HEK293 (cell line): Measurements from ENCODE around the gene MICAL3.

Experiments
- CTCF ChIA-PET: fragments of 350-600 bp; formaldehyde crosslinking; extraction: SDS; loops from one replicate; lab custom pipeline; 2021; ENCODE audit warnings: antibody characterized with exemption; lab: Yijun Ruan, JAX
- POLR2A ChIA-PET: fragments of 300-600 bp; formaldehyde crosslinking; extraction: SDS; loops from one replicate; lab custom pipeline; 2020; ENCODE audit warnings: antibody characterized with exemption, inconsistent platforms; lab: Yijun Ruan, JAX
- H3K27ac ChIP-seq: fragments of 200-500 bp; sonication (Bioruptor generic); 2 replicates; pipeline ENCODE4 v1.5.1; 2014; ENCODE audit warnings: low read depth, low read length, control low read depth, inconsistent platforms; ENCODE audit errors: extremely low read depth
- H3K36me3 ChIP-seq, 2 experiments: fragments of 200-500 bp in 1 of 2; sonication (Bioruptor generic) in 1 of 2; 1 replicate in 1 of 2; 2 replicates in 1 of 2; pipeline ENCODE4 v1.5.1; 2014 to 2017; ENCODE audit warnings: inconsistent platforms in 2 of 2, low read length in 2 of 2; ENCODE audit not compliant: control insufficient read depth in 2 of 2, insufficient read depth in 1 of 2
- H3K4me1 ChIP-seq: fragments of 200-500 bp; sonication (Bioruptor generic); 2 replicates; pipeline ENCODE4 v1.5.1; 2014; ENCODE audit warnings: mild to moderate bottlenecking, low read length, inconsistent platforms; ENCODE audit not compliant: control insufficient read depth, insufficient read depth
- H3K4me3 ChIP-seq: 2 replicates; pipeline ENCODE4 v1.5.1; 2011; ENCODE audit warnings: low read depth, mild to moderate bottlenecking, control low read depth, low read length, moderate library complexity
- H3K9me3 ChIP-seq: fragments of 200-500 bp; sonication (Bioruptor generic); 2 replicates; pipeline ENCODE4 v1.5.1; 2014; ENCODE audit warnings: low read depth, low read length, inconsistent platforms; ENCODE audit not compliant: control insufficient read depth, insufficient read depth
- CTCF ChIP-seq: fragments of 450-650 bp; formaldehyde crosslinking; IDR thresholded peaks from 2 replicates; pipeline ENCODE4 v1.5.1; 2016; ENCODE audit warnings: missing biosample characterization, missing genetic modification characterization
- GLI4 ChIP-seq: fragments of 450-650 bp; formaldehyde crosslinking; IDR thresholded peaks from 2 replicates; pipeline ENCODE4 v1.5.1; 2016; ENCODE audit warnings: missing biosample characterization, missing genetic modification characterization
- PRDM4 ChIP-seq: fragments of 450-650 bp; formaldehyde crosslinking; IDR thresholded peaks from 2 replicates; pipeline ENCODE4 v1.5.1; 2017; ENCODE audit warnings: missing biosample characterization, missing genetic modification characterization
- TCF7L2 ChIP-seq: IDR thresholded peaks from 2 replicates; pipeline ENCODE4 v1.6.1; 2011; ENCODE audit warnings: low read depth, mild to moderate bottlenecking, inconsistent platforms, low read length, moderate library complexity, borderline replicate concordance
- WT1 ChIP-seq: fragments of 450-650 bp; formaldehyde crosslinking; IDR thresholded peaks from 2 replicates; pipeline ENCODE4 v1.5.1; 2016; ENCODE audit warnings: missing biosample characterization, missing genetic modification characterization
- ZBTB21 ChIP-seq: fragments of 450-650 bp; formaldehyde crosslinking; IDR thresholded peaks from 2 replicates; pipeline ENCODE4 v1.5.1; 2017; ENCODE audit warnings: missing biosample characterization, missing genetic modification characterization
- ZBTB6 ChIP-seq: fragments of 450-650 bp; formaldehyde crosslinking; IDR thresholded peaks from 2 replicates; pipeline ENCODE4 v1.5.1; 2017; ENCODE audit warnings: missing biosample characterization, missing genetic modification characterization
- ZFHX2 ChIP-seq: fragments of 450-650 bp; formaldehyde crosslinking; conservative IDR thresholded peaks from 2 replicates; pipeline ENCODE4 v1.5.1; 2016; ENCODE audit warnings: missing biosample characterization, missing genetic modification characterization
- ZIC2 ChIP-seq: fragments of 450-650 bp; formaldehyde crosslinking; IDR thresholded peaks from 2 replicates; pipeline ENCODE4 v1.5.1; 2016; ENCODE audit warnings: missing biosample characterization, missing genetic modification characterization
- ZNF157 ChIP-seq: fragments of 450-650 bp; formaldehyde crosslinking; IDR thresholded peaks from 2 replicates; pipeline ENCODE4 v1.5.1; 2016; ENCODE audit warnings: missing biosample characterization, missing genetic modification characterization
- ZNF184 ChIP-seq: fragments of 450-650 bp; IDR thresholded peaks from 2 replicates; pipeline ENCODE4 v1.5.1; 2018; ENCODE audit warnings: missing biosample characterization, mild to moderate bottlenecking, missing genetic modification characterization
- ZNF23 ChIP-seq: fragments of 450-650 bp; formaldehyde crosslinking; IDR thresholded peaks from 2 replicates; pipeline ENCODE4 v1.5.1; 2016; ENCODE audit warnings: missing biosample characterization, missing genetic modification characterization, borderline replicate concordance
- ZNF280D ChIP-seq: fragments of 450-650 bp; formaldehyde crosslinking; IDR thresholded peaks from 2 replicates; pipeline ENCODE4 v1.5.1; 2016; ENCODE audit warnings: missing biosample characterization, missing genetic modification characterization
- ZNF292 ChIP-seq: fragments of 450-650 bp; formaldehyde crosslinking; IDR thresholded peaks from 2 replicates; pipeline ENCODE4 v1.5.1; 2016; ENCODE audit warnings: low read depth, missing biosample characterization, missing genetic modification characterization, borderline replicate concordance
- ZNF366 ChIP-seq: fragments of 450-650 bp; formaldehyde crosslinking; conservative IDR thresholded peaks from 2 replicates; pipeline ENCODE4 v1.5.1; 2016; ENCODE audit warnings: missing biosample characterization, missing genetic modification characterization
- ZNF518A ChIP-seq: fragments of 450-650 bp; formaldehyde crosslinking; conservative IDR thresholded peaks from 2 replicates; pipeline ENCODE4 v1.5.1; 2016; ENCODE audit warnings: low read depth, missing biosample characterization, missing genetic modification characterization
- ZNF558 ChIP-seq: fragments of 450-650 bp; formaldehyde crosslinking; IDR thresholded peaks from 2 replicates; pipeline ENCODE4 v1.5.1; 2016; ENCODE audit warnings: missing biosample characterization, missing genetic modification characterization
- ZNF623 ChIP-seq: fragments of 450-650 bp; formaldehyde crosslinking; IDR thresholded peaks from 2 replicates; pipeline ENCODE4 v1.5.1; 2016; ENCODE audit warnings: missing biosample characterization, missing genetic modification characterization
- ZNF654 ChIP-seq: fragments of 450-650 bp; formaldehyde crosslinking; IDR thresholded peaks from 2 replicates; pipeline ENCODE4 v1.5.1; 2016; ENCODE audit warnings: low read depth, missing biosample characterization, missing genetic modification characterization
- ZNF701 ChIP-seq: fragments of 450-650 bp; formaldehyde crosslinking; IDR thresholded peaks from 2 replicates; pipeline ENCODE4 v1.5.1; 2016; ENCODE audit warnings: missing biosample characterization, missing genetic modification characterization
- ZNF747 ChIP-seq: fragments of 450-650 bp; formaldehyde crosslinking; IDR thresholded peaks from 2 replicates; pipeline ENCODE4 v1.5.1; 2016; ENCODE audit warnings: missing biosample characterization, missing genetic modification characterization
- ZNF76 ChIP-seq: fragments of 450-650 bp; formaldehyde crosslinking; IDR thresholded peaks from 2 replicates; pipeline ENCODE4; 2016; ENCODE audit warnings: low read depth, missing biosample characterization, missing genetic modification characterization, borderline replicate concordance

The MICAL3 gene

GRCh38 chr22:17817079-17817478, 207.3 kb downstream of the MICAL3 start:
- H3K4me1 ChIP-seq: no peaks in the 10 kb centered on the region
- no peak overlapping the region for H3K4me3 ChIP-seq
- ChIA-PET CTCF (interaction anchor here (0.6 to 2.2 kb wide), 2 partner anchors 206 to 259 kb away, joined by 3 to 6 read pairs; no protein-coding TSS in a partner anchor), POLR2A (no interaction called here)
- peaks cover 5 to 69% of the 10 kb centered on the region in 2 experiments; a peak in 2 of 3 replicates for H3K36me3 ChIP-seq
- TF ChIP-seq ZNF23 (no peak), TCF7L2 (no peak), WT1 (tag by site-specific recombination) (no peak), ZNF518A (tag by site-specific recombination) (no peak), ZNF157 (tag by site-specific recombination) (no peak), PRDM4 (tag by site-specific recombination) (no peak), CTCF (no peak), ZFHX2 (no peak), ZNF623 (tag by site-specific recombination) (no peak), ZNF76 (tag by site-specific recombination) (no peak), ZNF292 (no peak), ZNF558 (tag by site-specific recombination) (no peak)
- H3K9me3 ChIP-seq: no peaks in the 10 kb centered on the region
- no peak overlapping the region for H3K27ac ChIP-seq

- CTCF ChIA-PET: interaction anchor here (0.6 to 2.2 kb wide), 3 partner anchors 75 to 260 kb away, joined by 3 to 6 read pairs (median 3); no protein-coding TSS in a partner anchor
- TF ChIP-seq ZBTB6 (no peak), ZNF654 (no peak), ZNF184 (tag by site-specific recombination) (no peak), ZIC2 (tag by site-specific recombination) (no peak), ZBTB21 (tag by site-specific recombination) (no peak), ZNF280D (tag by site-specific recombination) (no peak), ZNF747 (tag by site-specific recombination) (no peak), ZNF366 (tag by site-specific recombination) (no peak), GLI4 (no peak), ZNF701 (tag by site-specific recombination) (no peak)
Measured at GRCh38 chr22:17816649-17817048, 207.7 kb downstream of the MICAL3 start.

More at GRCh38 chr22:17816649-17817048, 207.7 kb downstream of the MICAL3 start:
- H3K4me1 ChIP-seq: no peaks in the 10 kb centered on the region
- H3K4me3 ChIP-seq: no peak overlapping the region
- H3K9me3 ChIP-seq: no peaks in the 10 kb centered on the region
- H3K27ac ChIP-seq: no peak overlapping the region
- POLR2A ChIA-PET: no interaction called here
- H3K36me3 ChIP-seq: peaks cover 5 to 68% of the 10 kb centered on the region in 2 experiments; a peak in 2 of 3 replicates
